A549 (cell line): ENCODE data around the gene FLVCR1. TPM values are rescaled to one million over a fixed set of nuclear protein-coding genes. Genes with fewer than 3 reads are reported as not detected.

Experiments
- ATAC-seq, 2 experiments: fragments of 200-7000 bp in 1 of 2; fragments of >200 bp in 1 of 2; cut with Nextera tagmentation in 1 of 2; cut with Tn5 transposase in 1 of 2; 3 replicates each; pipeline versions ENCODE4 v1.8.0 to v1.9.1; 2018 to 2020; ENCODE audit warnings: mild to moderate bottlenecking in 1 of 2, moderate library complexity in 1 of 2
- CTCF ChIA-PET: fragments of 300-600 bp; sonication (Branson Sonifier 250); formaldehyde crosslinking; extraction: SDS; loops from one replicate; lab custom pipeline; 2021; ENCODE audit warnings: antibody characterized with exemption, inconsistent platforms; lab: Yijun Ruan, JAX
- POLR2A ChIA-PET: fragments of 350-600 bp; formaldehyde crosslinking; extraction: SDS; loops from one replicate; lab custom pipeline; 2021; ENCODE audit warnings: antibody characterized with exemption, inconsistent platforms; lab: Yijun Ruan, JAX
- DNase-seq, 2 experiments: peaks; one replicate each; pipeline versions ENCODE4 v3.0.0 to v3.0.0-alpha.2; 2011 to 2016; ENCODE audit warnings: low read depth in 1 of 2, low spot score in 1 of 2
- FAIRE-seq: peaks from 2 replicates; lab custom pipeline; 2011; peaks lifted over from hg19 to GRCh38; lab: Jason Lieb, UNC
- H3K27ac ChIP-seq, 2 experiments: fragments of >200 bp; sonication (Bioruptor Twin); formaldehyde crosslinking; 3 replicates each; pipeline ENCODE4 v1.5.1; 2016 to 2017
- H3K4me1 ChIP-seq: fragments of >200 bp; sonication (Bioruptor Twin); formaldehyde crosslinking; 3 replicates; pipeline ENCODE4 v1.6.1; 2016
- H3K4me2 ChIP-seq: fragments of >200 bp; sonication (Bioruptor Twin); formaldehyde crosslinking; 3 replicates; pipeline ENCODE4 v1.6.1; 2016
- H3K4me3 ChIP-seq: fragments of >200 bp; sonication (Bioruptor Twin); formaldehyde crosslinking; 3 replicates; pipeline ENCODE4 v1.5.1; 2016
- H3K9me3 ChIP-seq: fragments of >200 bp; sonication (Bioruptor Twin); formaldehyde crosslinking; 3 replicates; pipeline ENCODE4 v1.6.1; 2016
- CEBPB ChIP-seq, 2 experiments: fragments of >200 bp in 1 of 2; sonication (Bioruptor Twin) in 1 of 2; formaldehyde crosslinking in 1 of 2; IDR thresholded peaks; 2 replicates each; pipeline ENCODE4 v1.6.1; 2012 to 2016
- CHD2 ChIP-seq: fragments of 150-350 bp; IDR thresholded peaks from 2 replicates; pipeline ENCODE4 v1.6.1; 2014; ENCODE audit warnings: low read length; ENCODE audit not compliant: partially characterized antibody
- CTCF ChIP-seq: fragments of >200 bp; sonication (Bioruptor Twin); formaldehyde crosslinking; IDR thresholded peaks from 3 replicates; pipeline ENCODE4 v1.5.1; 2016
- EHMT2 ChIP-seq: fragments of 200-600 bp; sonication (generic); IDR thresholded peaks from 2 replicates; pipeline ENCODE4 v1.6.1; 2016; ENCODE audit warnings: antibody characterized with exemption, low read depth, mild to moderate bottlenecking, moderate library complexity
- FOSB ChIP-seq: fragments of 250-450 bp; sonication (Bioruptor Pico); IDR thresholded peaks from 2 replicates; pipeline ENCODE4 v1.5.0; 2020; ENCODE audit warnings: mild to moderate bottlenecking, moderate library complexity
- FOXS1 ChIP-seq: fragments of 250-450 bp; sonication (Bioruptor Pico); IDR thresholded peaks from 2 replicates; pipeline ENCODE4 v1.5.0; 2020; ENCODE audit warnings: mild to moderate bottlenecking, moderate library complexity
- HDAC2 ChIP-seq: fragments of 200-600 bp; sonication (generic); IDR thresholded peaks from 2 replicates; pipeline ENCODE4 v1.6.1; 2016
- NPAS2 ChIP-seq: fragments of 250-450 bp; sonication (Bioruptor Pico); IDR thresholded peaks from 2 replicates; pipeline ENCODE4 v1.8.0; 2022; ENCODE audit warnings: mild to moderate bottlenecking, moderate library complexity, borderline replicate concordance
- PHF8 ChIP-seq: fragments of 200-600 bp; sonication (generic); IDR thresholded peaks from 2 replicates; pipeline ENCODE4 v1.6.1; 2016; ENCODE audit warnings: low read depth, mild to moderate bottlenecking, antibody characterized with exemption, moderate library complexity, borderline replicate concordance
- RCOR1 ChIP-seq: fragments of 150-350 bp; IDR thresholded peaks from 2 replicates; pipeline ENCODE4 v1.6.1; 2014; ENCODE audit warnings: antibody characterized with exemption, low read length, low read depth
- TFCP2L1 ChIP-seq: fragments of 250-450 bp; sonication (Bioruptor Pico); IDR thresholded peaks from 2 replicates; pipeline ENCODE4 v1.5.0; 2021; ENCODE audit warnings: mild to moderate bottlenecking
- ZNF302 ChIP-seq: fragments of 250-450 bp; sonication (Bioruptor Pico); IDR thresholded peaks from 2 replicates; pipeline ENCODE4 v1.9.0; 2021; ENCODE audit warnings: inconsistent platforms, mild to moderate bottlenecking, moderate library complexity
- WGBS: methylation state at CpG from one replicate; pipeline ENCODE4 v1.1.6; 2017; ENCODE audit errors: missing lambda C conversion rate; 5-methylcytosine and 5-hydroxymethylcytosine counted together
- polyA plus RNA-seq, 4 experiments: library from polyadenylated mRNA; depleted of rRNA in 3 of 4; stranded (reverse); fragments of >200 nt; fragmentation: RNase III in 1 of 4; extraction: RNeasy Plus Mini Kit Qiagen cat#74134 plus additional on column Dnase treatment in 1 of 4; gene quantifications; 2 replicates in 3 of 4; 3 replicates in 1 of 4; pipeline ENCODE4 v1.2.3, GENCODE V29; 2011 to 2017
- TF ChIP-seq, protein P1 (sequence below): fragments of 200-600 bp; sonication (generic); IDR thresholded peaks from 2 replicates; pipeline ENCODE4 v1.6.1; 2016; ENCODE audit warnings: antibody characterized with exemption, mild to moderate bottlenecking, moderate library complexity

The FLVCR1 gene
- polyA plus RNA-seq, 2 of the 4 experiments (the other 2 are of a cell fraction) = 14.9 to 15.4 TPM

DNA sequence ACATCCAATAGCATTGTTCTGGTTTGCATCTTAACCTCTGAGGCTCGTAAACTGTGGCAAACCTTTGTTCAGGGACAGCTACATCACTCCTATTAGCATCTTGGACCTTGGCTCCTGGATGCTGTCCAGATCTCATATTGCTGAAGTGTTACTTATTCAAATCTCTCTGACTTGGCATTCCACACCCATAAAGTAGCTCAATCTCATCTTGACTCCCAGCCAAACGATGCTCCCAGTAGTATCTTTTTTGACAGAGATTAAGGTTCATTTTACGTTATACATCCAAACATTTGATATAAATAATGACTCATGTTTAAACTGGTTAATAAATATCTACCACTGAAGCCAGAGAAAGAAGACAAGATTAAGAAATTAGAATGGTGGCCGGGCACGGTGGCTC lies 4.4 kb upstream of the FLVCR1 start (continued):
- TF ChIP-seq, protein P1, sequence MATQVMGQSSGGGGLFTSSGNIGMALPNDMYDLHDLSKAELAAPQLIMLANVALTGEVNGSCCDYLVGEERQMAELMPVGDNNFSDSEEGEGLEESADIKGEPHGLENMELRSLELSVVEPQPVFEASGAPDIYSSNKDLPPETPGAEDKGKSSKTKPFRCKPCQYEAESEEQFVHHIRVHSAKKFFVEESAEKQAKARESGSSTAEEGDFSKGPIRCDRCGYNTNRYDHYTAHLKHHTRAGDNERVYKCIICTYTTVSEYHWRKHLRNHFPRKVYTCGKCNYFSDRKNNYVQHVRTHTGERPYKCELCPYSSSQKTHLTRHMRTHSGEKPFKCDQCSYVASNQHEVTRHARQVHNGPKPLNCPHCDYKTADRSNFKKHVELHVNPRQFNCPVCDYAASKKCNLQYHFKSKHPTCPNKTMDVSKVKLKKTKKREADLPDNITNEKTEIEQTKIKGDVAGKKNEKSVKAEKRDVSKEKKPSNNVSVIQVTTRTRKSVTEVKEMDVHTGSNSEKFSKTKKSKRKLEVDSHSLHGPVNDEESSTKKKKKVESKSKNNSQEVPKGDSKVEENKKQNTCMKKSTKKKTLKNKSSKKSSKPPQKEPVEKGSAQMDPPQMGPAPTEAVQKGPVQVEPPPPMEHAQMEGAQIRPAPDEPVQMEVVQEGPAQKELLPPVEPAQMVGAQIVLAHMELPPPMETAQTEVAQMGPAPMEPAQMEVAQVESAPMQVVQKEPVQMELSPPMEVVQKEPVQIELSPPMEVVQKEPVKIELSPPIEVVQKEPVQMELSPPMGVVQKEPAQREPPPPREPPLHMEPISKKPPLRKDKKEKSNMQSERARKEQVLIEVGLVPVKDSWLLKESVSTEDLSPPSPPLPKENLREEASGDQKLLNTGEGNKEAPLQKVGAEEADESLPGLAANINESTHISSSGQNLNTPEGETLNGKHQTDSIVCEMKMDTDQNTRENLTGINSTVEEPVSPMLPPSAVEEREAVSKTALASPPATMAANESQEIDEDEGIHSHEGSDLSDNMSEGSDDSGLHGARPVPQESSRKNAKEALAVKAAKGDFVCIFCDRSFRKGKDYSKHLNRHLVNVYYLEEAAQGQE = no peak; the same call in 1 of the 2 replicates

GRCh38 chr1:212856755-212857154 lies 1.3 kb upstream of the FLVCR1 start:
- 92% methylated on average over 16 of the region's 16 CpGs for WGBS
- H3K4me3 ChIP-seq = peak overlapping the region; percentile 80
- FAIRE-seq (no peak), ATAC-seq (no peak), DNase-seq (no peak)
- H3K4me2 ChIP-seq = peak overlapping the region; percentile 86
- ChIA-PET CTCF (no interaction called here), POLR2A (no interaction called here)
- H3K27ac ChIP-seq = peak overlapping the region; percentile 86 to 97
- no peaks in the 10 kb centered on the region for H3K9me3 ChIP-seq
- TF ChIP-seq HDAC2 (no peak), CEBPB (IDR thresholded peaks at IDR 0.05) (no peak), ZNF302 (CRISPR knock-in tag) (no peak), TFCP2L1 (CRISPR knock-in tag) (no peak), FOXS1 (no peak), CHD2 (no peak), CTCF (no peak), EHMT2 (no peak), RCOR1 (no peak), NPAS2 (CRISPR knock-in tag) (no peak), FOSB (CRISPR knock-in tag) (no peak), PHF8 (no peak)
- TF ChIP-seq, protein P1 = no peak
- H3K4me1 ChIP-seq = peaks cover 59% of the 10 kb centered on the region
